ENCODE measurements around the gene MAP3K8. TPM values are rescaled to one million over a fixed set of nuclear protein-coding genes. Genes with fewer than 3 reads are reported as not detected.

Gene MAP3K8
- total RNA-seq, 1 experiment from 2014 or later, result 13.8 TPM

GRCh38 chr10:30500963-30501504 is 67.0 kb downstream of the MAP3K8 start:
- peaks cover 18% of the 10 kb centered on the region for H3K4me1 Mint-ChIP-seq
- H3K4me3 Mint-ChIP-seq, result no peak overlapping the region
- CTCF ChIA-PET, result interaction anchor here (0.7 kb wide), 1 partner anchor 35 kb away, joined by 3 read pairs; no protein-coding TSS in a partner anchor
- ATAC-seq (no peak), DNase-seq (ENCODE audit: low spot score) (no peak)
- POLR2A ChIA-PET, result no interaction called here
- H3K27me3 Mint-ChIP-seq (ENCODE audit: low read depth), result no peaks in the 10 kb centered on the region
- H3K27ac Mint-ChIP-seq, result no peak overlapping the region
- H3K36me3 Mint-ChIP-seq, result no peaks in the 10 kb centered on the region
- TF ChIP-seq MXD4 (CRISPR knock-in tag; IDR thresholded peaks at IDR 0.05; ENCODE audit: borderline replicate concordance) (no peak), FOXJ3 (CRISPR knock-in tag; IDR thresholded peaks at IDR 0.05; ENCODE audit: borderline replicate concordance) (no peak), TEAD4 (CRISPR knock-in tag; IDR thresholded peaks at IDR 0.05) (no peak)
- TF ChIP-seq, protein P1, sequence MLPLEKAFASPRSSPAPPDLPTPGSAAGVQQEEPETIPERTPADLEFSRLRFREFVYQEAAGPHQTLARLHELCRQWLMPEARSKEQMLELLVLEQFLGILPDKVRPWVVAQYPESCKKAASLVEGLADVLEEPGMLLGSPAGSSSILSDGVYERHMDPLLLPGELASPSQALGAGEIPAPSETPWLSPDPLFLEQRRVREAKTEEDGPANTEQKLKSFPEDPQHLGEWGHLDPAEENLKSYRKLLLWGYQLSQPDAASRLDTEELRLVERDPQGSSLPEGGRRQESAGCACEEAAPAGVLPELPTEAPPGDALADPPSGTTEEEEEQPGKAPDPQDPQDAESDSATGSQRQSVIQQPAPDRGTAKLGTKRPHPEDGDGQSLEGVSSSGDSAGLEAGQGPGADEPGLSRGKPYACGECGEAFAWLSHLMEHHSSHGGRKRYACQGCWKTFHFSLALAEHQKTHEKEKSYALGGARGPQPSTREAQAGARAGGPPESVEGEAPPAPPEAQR (CRISPR knock-in tag; IDR thresholded peaks at IDR 0.05), result no peak
- TF ChIP-seq, protein P2, sequence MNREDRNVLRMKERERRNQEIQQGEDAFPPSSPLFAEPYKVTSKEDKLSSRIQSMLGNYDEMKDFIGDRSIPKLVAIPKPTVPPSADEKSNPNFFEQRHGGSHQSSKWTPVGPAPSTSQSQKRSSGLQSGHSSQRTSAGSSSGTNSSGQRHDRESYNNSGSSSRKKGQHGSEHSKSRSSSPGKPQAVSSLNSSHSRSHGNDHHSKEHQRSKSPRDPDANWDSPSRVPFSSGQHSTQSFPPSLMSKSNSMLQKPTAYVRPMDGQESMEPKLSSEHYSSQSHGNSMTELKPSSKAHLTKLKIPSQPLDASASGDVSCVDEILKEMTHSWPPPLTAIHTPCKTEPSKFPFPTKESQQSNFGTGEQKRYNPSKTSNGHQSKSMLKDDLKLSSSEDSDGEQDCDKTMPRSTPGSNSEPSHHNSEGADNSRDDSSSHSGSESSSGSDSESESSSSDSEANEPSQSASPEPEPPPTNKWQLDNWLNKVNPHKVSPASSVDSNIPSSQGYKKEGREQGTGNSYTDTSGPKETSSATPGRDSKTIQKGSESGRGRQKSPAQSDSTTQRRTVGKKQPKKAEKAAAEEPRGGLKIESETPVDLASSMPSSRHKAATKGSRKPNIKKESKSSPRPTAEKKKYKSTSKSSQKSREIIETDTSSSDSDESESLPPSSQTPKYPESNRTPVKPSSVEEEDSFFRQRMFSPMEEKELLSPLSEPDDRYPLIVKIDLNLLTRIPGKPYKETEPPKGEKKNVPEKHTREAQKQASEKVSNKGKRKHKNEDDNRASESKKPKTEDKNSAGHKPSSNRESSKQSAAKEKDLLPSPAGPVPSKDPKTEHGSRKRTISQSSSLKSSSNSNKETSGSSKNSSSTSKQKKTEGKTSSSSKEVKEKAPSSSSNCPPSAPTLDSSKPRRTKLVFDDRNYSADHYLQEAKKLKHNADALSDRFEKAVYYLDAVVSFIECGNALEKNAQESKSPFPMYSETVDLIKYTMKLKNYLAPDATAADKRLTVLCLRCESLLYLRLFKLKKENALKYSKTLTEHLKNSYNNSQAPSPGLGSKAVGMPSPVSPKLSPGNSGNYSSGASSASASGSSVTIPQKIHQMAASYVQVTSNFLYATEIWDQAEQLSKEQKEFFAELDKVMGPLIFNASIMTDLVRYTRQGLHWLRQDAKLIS (CRISPR knock-in tag; IDR thresholded peaks at IDR 0.05; ENCODE audit: borderline replicate concordance), result no peak
- peaks cover 3% of the 10 kb centered on the region; the same call in 1 of the 2 replicates for H3K9me3 Mint-ChIP-seq

GRCh38 chr10:30502266-30503060 is 68.5 kb downstream of the MAP3K8 start:
- H3K27me3 Mint-ChIP-seq (ENCODE audit: low read depth), result no peaks in the 10 kb centered on the region
- ChIA-PET POLR2A (no interaction called here), CTCF (no interaction called here)
- TF ChIP-seq, protein P3, sequence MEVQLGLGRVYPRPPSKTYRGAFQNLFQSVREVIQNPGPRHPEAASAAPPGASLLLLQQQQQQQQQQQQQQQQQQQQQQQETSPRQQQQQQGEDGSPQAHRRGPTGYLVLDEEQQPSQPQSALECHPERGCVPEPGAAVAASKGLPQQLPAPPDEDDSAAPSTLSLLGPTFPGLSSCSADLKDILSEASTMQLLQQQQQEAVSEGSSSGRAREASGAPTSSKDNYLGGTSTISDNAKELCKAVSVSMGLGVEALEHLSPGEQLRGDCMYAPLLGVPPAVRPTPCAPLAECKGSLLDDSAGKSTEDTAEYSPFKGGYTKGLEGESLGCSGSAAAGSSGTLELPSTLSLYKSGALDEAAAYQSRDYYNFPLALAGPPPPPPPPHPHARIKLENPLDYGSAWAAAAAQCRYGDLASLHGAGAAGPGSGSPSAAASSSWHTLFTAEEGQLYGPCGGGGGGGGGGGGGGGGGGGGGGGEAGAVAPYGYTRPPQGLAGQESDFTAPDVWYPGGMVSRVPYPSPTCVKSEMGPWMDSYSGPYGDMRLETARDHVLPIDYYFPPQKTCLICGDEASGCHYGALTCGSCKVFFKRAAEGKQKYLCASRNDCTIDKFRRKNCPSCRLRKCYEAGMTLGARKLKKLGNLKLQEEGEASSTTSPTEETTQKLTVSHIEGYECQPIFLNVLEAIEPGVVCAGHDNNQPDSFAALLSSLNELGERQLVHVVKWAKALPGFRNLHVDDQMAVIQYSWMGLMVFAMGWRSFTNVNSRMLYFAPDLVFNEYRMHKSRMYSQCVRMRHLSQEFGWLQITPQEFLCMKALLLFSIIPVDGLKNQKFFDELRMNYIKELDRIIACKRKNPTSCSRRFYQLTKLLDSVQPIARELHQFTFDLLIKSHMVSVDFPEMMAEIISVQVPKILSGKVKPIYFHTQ (CRISPR knock-in tag; IDR thresholded peaks at IDR 0.05), result no peak
- TF ChIP-seq GTF2I (CRISPR knock-in tag; conservative IDR thresholded peaks at IDR 0.05) (no peak), ZBTB21 (CRISPR knock-in tag; IDR thresholded peaks at IDR 0.05; ENCODE audit: borderline replicate concordance) (no peak), CBFB (CRISPR knock-in tag; IDR thresholded peaks at IDR 0.05; ENCODE audit: low read depth) (no peak), KAT7 (CRISPR knock-in tag; IDR thresholded peaks at IDR 0.05; ENCODE audit: borderline replicate concordance) (no peak), TCF7 (CRISPR knock-in tag; IDR thresholded peaks at IDR 0.05; ENCODE audit: low read depth) (no peak), ZNF138 (CRISPR knock-in tag; conservative IDR thresholded peaks at IDR 0.05) (no peak), SMAD3 (CRISPR knock-in tag; IDR thresholded peaks at IDR 0.05; ENCODE audit: borderline replicate concordance) (no peak)
- TF ChIP-seq, protein P4, sequence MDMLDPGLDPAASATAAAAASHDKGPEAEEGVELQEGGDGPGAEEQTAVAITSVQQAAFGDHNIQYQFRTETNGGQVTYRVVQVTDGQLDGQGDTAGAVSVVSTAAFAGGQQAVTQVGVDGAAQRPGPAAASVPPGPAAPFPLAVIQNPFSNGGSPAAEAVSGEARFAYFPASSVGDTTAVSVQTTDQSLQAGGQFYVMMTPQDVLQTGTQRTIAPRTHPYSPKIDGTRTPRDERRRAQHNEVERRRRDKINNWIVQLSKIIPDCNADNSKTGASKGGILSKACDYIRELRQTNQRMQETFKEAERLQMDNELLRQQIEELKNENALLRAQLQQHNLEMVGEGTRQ (CRISPR knock-in tag; IDR thresholded peaks at IDR 0.05), result peak; percentile 39; the same call in 1 of the 2 replicates
- TF ChIP-seq, protein P5, sequence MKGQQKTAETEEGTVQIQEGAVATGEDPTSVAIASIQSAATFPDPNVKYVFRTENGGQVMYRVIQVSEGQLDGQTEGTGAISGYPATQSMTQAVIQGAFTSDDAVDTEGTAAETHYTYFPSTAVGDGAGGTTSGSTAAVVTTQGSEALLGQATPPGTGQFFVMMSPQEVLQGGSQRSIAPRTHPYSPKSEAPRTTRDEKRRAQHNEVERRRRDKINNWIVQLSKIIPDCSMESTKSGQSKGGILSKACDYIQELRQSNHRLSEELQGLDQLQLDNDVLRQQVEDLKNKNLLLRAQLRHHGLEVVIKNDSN (CRISPR knock-in tag; IDR thresholded peaks at IDR 0.05), result peak; percentile 40; the same call in 1 of the 2 replicates
- TF ChIP-seq, protein P6, sequence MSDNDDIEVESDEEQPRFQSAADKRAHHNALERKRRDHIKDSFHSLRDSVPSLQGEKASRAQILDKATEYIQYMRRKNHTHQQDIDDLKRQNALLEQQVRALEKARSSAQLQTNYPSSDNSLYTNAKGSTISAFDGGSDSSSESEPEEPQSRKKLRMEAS (CRISPR knock-in tag; IDR thresholded peaks at IDR 0.05), result peak; percentile 43; the same call in 1 of the 2 replicates
- no peak overlapping the region for H3K4me3 Mint-ChIP-seq
- H3K27ac Mint-ChIP-seq, result 0 out of 2 replicates have a peak overlapping the region, but pooled peaks have one; percentile 2
- H3K9me3 Mint-ChIP-seq, result peaks cover 3% of the 10 kb centered on the region; the same call in 1 of the 2 replicates
- DNase-seq (ENCODE audit: low spot score) (no peak), ATAC-seq (peak; percentile 63)
- peaks cover 18% of the 10 kb centered on the region for H3K4me1 Mint-ChIP-seq
- H3K36me3 Mint-ChIP-seq, result no peaks in the 10 kb centered on the region
